ENCODE measurements around the gene CYFIP2.

CYFIP2 gene

DNA sequence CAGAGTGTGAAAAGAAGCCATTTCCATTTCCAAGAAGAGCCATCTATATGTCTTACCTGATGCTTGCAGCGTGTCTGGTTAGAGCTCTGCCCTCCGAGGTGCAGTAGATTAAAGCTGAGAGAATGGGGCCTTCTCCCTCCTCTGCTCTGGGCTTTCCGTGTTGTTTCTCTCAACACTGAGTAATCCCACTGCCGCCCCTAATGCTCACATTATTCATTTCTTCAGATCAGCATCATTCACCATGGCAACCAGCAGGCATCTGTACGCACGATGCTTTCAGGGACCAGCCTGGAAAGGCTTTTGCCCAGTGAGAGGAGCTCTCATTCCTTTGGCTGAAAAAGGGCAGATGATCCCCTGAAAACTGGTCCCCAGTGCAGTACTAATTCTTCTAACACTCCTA lies 79.6 kb downstream of the CYFIP2 start:
- no peak overlapping the region for H3K4me3 Mint-ChIP-seq
- no peaks in the 10 kb centered on the region for H3K27me3 Mint-ChIP-seq
- H3K27ac Mint-ChIP-seq, result peak overlapping the region; percentile 95
- H3K36me3 Mint-ChIP-seq, result peaks cover 24% of the 10 kb centered on the region
- peaks cover 40% of the 10 kb centered on the region for H3K4me1 Mint-ChIP-seq
- H3K9me3 Mint-ChIP-seq, result no peaks in the 10 kb centered on the region

DNA sequence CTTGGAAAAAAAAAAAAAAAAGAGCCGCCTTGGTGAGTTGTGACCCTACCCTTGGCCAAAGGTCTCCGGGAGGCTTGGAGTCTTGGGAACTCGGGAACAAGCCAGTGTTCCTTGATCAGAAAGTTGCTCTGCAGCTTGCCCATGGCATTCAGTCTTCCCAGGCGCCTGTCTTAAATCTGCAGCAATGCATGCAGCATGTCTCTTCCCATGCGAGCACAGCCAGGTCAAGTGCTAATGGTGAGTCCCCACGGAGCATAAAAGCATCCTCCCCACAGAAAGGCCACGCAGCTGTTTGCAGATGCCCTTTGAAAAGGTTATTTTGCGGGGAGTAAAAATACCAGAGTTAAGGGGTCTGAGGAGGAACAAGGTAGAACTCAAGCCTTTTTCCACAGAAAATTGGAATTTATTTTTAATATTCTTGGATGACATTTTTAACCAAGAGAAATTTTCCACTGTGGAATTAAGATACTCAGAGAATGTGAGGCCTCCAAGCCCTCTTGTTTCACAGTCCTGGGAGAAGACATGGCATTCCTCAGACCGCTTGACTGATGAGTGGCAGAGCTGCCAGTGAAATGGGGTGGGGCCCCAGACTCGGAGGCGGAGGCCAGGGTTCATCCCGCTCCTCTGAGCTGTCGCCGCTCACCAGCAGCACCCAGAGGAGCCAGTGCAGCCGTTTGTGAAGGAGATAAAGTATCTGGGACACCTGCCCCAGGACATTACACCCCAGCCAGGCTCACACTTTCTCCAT lies 81.6 kb downstream of the CYFIP2 start:
- peaks cover 55% of the 10 kb centered on the region for H3K4me1 Mint-ChIP-seq
- no peaks in the 10 kb centered on the region for H3K9me3 Mint-ChIP-seq
- peaks cover 31% of the 10 kb centered on the region for H3K36me3 Mint-ChIP-seq
- H3K27ac Mint-ChIP-seq, result no peak overlapping the region
- no peak overlapping the region for H3K4me3 Mint-ChIP-seq
- H3K27me3 Mint-ChIP-seq, result no peaks in the 10 kb centered on the region

DNA sequence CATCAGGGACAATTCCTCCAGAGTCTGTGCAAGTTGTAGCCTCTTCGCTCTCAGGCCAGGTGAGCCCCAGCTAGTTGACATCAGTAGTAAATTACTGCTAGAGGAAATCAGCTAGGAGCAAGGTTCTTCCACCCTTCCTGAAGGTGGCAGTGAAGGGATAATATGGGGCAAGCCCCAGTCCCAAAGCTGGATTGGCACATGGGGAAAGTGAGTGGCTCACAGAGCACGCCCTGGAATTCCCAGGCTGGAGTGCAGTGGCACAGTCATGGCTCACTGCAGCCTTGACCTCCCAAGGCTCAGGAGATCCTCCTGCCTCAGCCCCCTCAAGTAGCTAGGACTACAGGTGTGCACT lies 82.1 kb downstream of the CYFIP2 start:
- no peaks in the 10 kb centered on the region for H3K9me3 Mint-ChIP-seq
- H3K27ac Mint-ChIP-seq, result no peak overlapping the region
- peaks cover 33% of the 10 kb centered on the region for H3K36me3 Mint-ChIP-seq
- H3K4me1 Mint-ChIP-seq, result peaks cover 60% of the 10 kb centered on the region
- no peaks in the 10 kb centered on the region for H3K27me3 Mint-ChIP-seq
- H3K4me3 Mint-ChIP-seq, result no peak overlapping the region

DNA sequence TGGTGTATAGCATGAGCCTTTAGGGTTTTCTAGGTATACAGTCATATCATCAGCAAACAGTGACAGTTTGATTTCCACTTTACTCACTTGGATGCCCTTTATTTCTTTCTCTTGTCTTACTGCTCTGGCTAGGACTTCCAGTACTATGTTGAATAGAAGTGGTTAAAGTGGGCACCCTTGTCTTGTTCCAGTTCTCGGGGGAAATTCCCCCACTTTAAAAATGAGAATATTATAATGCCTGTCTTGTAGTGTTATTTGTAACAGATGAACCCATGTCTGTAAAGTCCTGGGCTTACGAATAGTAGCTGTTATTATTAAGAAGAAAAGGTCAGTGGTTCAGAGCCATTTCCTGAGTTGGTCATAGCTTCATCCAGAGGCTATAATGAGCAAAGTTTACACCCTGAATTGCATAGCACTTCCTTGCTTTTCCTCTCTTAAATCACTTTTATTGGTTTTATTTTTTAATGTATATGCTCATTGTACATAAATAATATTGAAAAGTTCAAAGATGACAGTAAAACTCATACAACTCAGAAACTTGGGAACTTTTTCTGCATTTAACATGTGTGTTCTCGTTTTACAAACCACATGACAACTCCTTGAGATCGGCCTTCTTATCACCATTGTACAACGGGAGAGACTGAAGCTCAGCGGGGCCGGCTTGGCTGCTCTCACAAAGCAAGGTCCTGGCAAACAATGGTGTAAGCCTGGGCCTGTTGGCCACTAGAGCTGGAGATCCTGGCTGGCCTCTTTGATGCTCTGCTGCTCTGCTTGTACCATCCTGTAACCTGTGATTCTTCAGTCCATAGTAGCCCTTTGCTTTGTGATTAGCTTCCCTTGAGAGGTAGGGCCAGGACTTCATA lies 85.2 kb downstream of the CYFIP2 start:
- Mint-ChIP-seq H3K36me3 (peaks cover 25% of the 10 kb centered on the region), H3K4me3 (peak overlapping the region; percentile 11), H3K9me3 (no peaks in the 10 kb centered on the region), H3K4me1 (peaks cover 58% of the 10 kb centered on the region), H3K27ac (peak overlapping the region; percentile 76), H3K27me3 (no peaks in the 10 kb centered on the region)

DNA sequence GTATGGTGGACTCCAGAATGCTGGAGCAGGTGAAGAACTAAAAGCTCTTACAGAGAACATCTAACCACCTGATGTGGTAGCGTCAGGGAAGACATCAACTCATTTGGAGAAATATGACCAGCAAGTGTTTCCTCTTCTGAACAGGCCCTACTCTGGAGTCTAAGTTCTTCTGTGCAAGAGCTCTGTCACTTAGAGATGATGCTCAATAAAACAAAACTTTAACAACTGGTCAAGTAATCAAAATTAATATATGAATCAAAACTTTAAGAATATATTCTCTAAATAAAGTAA lies 85.8 kb downstream of the CYFIP2 start:
- peaks cover 56% of the 10 kb centered on the region for H3K4me1 Mint-ChIP-seq
- H3K36me3 Mint-ChIP-seq, result peaks cover 22% of the 10 kb centered on the region
- no peaks in the 10 kb centered on the region for H3K27me3 Mint-ChIP-seq
- H3K9me3 Mint-ChIP-seq, result no peaks in the 10 kb centered on the region
- peak overlapping the region; percentile 76 for H3K27ac Mint-ChIP-seq
- no peak overlapping the region for H3K4me3 Mint-ChIP-seq

DNA sequence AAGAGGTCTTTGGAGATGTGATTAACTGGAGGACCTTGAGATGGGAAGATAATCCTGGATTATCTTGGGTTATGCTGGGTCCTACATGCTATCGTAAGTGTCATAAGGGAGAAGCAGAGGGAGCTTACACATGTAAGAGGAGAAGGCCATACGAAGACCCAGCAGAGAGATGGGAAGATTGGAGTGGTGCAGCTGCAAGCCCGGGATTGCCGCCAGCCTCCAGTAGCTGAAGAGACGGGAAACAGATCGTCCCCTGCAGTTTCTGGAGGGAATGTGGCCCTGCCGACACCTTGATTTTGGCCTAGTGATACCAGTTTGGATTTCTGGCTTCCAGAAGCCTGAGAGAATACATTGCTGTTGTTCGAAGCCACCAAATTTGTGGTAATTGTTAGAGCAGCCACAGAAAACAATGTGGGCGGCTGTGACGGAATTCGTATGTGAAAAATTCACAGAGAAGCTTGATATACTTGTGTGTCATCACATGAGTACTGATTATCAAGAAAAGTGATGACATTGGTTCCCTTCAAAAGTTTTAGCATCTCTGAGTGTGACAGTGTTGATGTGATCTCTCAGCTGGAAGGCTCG lies 86.9 kb downstream of the CYFIP2 start:
- Mint-ChIP-seq H3K36me3 (peaks cover 20% of the 10 kb centered on the region), H3K27ac (peak overlapping the region; percentile 90), H3K4me3 (no peak overlapping the region), H3K4me1 (peaks cover 56% of the 10 kb centered on the region), H3K9me3 (no peaks in the 10 kb centered on the region), H3K27me3 (no peaks in the 10 kb centered on the region)

DNA sequence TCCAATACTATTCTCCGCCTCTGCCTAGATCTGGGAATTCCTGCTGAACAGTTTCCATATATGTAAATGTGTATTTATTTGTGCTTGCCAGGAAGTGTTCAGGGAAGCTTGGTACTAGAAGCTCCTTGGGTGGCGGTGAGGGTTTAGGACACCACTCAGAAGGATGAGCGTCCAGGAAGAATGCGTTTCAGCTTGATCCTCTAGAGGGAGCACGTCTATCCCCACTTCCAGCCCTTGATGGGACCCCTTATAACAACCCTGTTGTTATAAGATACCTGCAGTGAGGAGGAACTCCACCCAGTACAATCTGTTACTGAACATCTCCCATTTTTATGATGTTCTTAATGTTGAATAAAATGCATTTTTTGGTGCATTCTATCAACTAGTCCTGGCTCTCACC lies 88.9 kb downstream of the CYFIP2 start:
- Mint-ChIP-seq H3K4me1 (peaks cover 49% of the 10 kb centered on the region), H3K36me3 (peaks cover 21% of the 10 kb centered on the region), H3K9me3 (no peaks in the 10 kb centered on the region), H3K27me3 (no peaks in the 10 kb centered on the region), H3K27ac (peak overlapping the region; percentile 68), H3K4me3 (no peak overlapping the region)

DNA sequence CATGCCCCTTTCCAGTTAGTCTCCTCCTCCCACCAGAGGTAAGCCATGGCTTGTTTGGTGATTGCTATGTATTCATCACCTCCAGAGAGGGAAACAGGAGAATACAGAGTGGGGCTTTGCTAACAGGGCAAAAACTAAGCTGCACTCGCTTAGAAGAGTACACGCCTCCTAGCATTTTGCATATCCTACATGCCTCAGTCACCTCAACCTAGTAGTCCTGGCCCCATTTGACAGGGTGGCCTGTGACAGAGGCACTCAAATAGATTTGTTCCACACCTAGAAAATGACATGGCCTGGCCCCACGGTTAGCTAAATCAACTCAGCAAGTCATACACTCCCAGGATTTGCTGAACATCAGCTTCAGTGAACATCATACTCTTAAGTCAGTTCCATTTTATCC lies 90.7 kb downstream of the CYFIP2 start:
- Mint-ChIP-seq H3K27me3 (no peaks in the 10 kb centered on the region), H3K36me3 (peaks cover 20% of the 10 kb centered on the region), H3K4me3 (no peak overlapping the region), H3K9me3 (no peaks in the 10 kb centered on the region), H3K27ac (peak overlapping the region; percentile 81), H3K4me1 (peaks cover 35% of the 10 kb centered on the region)

DNA sequence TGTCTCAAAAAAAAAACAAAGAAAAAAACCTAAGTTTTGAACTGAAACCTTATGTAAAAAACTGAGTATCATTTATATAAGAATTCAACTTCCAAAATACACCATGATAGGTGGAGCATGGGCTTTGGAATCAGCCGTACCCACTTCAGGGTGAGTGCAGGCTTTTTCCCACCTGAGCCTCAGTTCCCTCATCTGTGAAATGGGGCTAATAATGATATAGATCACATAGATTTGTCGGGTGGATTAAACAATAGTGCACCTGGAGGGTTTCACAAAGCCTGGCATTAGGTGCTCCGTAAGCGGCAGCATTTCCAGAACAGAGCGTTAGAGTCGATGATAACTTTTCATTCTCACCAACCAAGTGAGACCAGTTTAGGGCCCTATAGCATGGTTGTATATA lies 91.9 kb downstream of the CYFIP2 start:
- peaks cover 32% of the 10 kb centered on the region for H3K4me1 Mint-ChIP-seq

DNA sequence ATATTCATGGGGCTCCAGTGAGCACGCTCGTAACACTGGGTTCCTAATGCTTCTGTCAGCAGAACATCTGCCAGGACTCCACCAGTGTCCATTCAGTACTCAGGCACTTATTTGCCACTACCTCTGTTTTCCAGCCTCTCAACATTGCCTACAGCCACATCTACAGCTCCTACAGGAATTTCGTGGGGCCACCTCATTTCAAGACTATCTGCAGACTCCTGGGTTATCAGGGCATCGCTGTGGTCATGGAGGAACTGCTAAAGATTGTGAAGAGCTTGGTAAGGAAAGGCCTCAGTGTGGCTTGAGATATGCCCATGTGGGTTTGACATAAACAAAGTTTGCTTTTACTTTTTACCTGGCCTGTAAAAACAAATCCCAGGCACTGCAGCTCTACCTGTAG lies 92.9 kb downstream of the CYFIP2 start:
- Mint-ChIP-seq H3K27me3 (no peaks in the 10 kb centered on the region), H3K4me3 (no peak overlapping the region), H3K27ac (peak overlapping the region; percentile 79), H3K4me1 (peaks cover 23% of the 10 kb centered on the region), H3K36me3 (peaks cover 18% of the 10 kb centered on the region), H3K9me3 (no peaks in the 10 kb centered on the region)

More for the DNA sequence above, 91.9 kb downstream of the CYFIP2 start:
- Mint-ChIP-seq H3K36me3 (peaks cover 17% of the 10 kb centered on the region), H3K4me3 (no peak overlapping the region), H3K9me3 (no peaks in the 10 kb centered on the region), H3K27me3 (no peaks in the 10 kb centered on the region), H3K27ac (peak overlapping the region; percentile 35)

DNA sequence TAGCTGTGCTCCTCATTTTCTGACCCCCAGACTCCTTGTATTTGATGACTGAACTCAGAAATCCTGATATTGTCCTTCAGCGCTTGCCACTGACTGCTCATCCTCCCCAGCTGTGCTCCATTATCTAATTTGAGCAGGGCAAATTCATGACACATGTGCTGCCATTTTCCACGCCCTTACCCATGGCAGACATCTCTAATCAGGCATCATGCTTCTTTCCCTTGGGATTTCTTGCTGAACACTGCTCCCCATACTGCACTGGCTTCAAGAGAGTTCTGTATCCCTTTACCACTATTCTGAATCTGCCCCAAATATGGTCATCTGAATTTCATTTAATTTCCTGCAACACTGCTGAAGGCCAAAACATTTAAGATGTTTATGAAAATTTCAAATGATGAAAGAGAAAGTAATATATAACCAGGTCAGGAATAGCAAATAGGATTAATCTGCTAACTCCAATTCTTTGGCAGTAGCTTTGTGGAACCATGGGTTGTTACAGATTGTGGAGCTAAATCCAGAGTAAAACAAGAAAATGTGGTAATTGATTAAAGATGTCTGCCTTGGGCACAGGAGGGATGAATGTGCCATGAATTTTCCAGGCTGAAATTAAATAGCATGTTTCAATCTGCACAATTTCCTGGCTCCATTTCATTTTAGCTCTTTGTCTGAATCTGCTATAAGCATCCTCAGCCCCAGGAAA lies 93.6 kb downstream of the CYFIP2 start:
- no peak overlapping the region for H3K4me3 Mint-ChIP-seq
- H3K27me3 Mint-ChIP-seq, result no peaks in the 10 kb centered on the region
- H3K36me3 Mint-ChIP-seq, result peaks cover 20% of the 10 kb centered on the region
- peaks cover 19% of the 10 kb centered on the region for H3K4me1 Mint-ChIP-seq
- H3K9me3 Mint-ChIP-seq, result no peaks in the 10 kb centered on the region
- peak overlapping the region; percentile 71 for H3K27ac Mint-ChIP-seq

DNA sequence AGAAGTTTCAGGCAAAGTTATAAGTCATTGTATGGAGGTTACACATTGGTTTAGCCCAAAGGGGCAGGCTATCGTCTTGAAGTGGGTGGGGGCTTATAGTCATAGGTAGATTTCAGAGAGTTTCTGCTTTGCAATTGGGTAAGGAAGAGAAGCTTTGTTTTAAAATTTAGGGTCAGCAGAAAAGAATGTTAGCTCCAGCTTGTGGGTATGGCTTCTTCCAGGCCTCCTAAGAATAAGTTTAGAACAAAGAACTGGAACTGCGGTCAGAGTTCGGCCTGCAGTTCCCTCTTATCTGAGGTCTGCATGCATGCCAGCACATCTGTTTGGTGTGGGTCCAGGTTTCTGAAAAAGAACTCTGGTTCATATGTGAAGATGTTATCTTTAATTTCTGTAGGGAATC lies 96.1 kb downstream of the CYFIP2 start:
- peaks cover 8% of the 10 kb centered on the region for H3K4me1 Mint-ChIP-seq
- peaks cover 21% of the 10 kb centered on the region for H3K36me3 Mint-ChIP-seq
- no peak overlapping the region for H3K4me3 Mint-ChIP-seq
- H3K9me3 Mint-ChIP-seq, result no peaks in the 10 kb centered on the region
- H3K27me3 Mint-ChIP-seq, result no peaks in the 10 kb centered on the region
- H3K27ac Mint-ChIP-seq, result peak overlapping the region; percentile 90

DNA sequence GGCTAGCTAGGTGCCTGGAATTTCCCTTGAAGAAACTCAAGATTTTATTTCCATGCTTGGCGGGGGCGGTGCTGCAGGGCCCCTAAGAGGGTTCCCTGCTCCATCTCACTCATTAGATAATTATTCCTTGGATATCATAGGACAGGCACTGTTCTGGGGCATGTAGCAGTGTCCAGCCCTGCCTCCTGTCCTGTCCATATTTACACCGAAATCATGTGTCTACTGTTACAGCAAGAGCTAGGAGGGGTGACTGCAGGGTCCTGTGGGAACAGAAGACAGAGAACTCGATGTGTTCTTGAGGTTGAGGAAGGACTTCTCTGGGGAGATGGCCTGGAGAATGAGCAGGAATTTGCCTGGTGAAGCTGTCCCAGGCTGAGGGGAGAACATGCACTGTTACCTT lies 96.6 kb downstream of the CYFIP2 start:
- Mint-ChIP-seq H3K4me1 (peaks cover 8% of the 10 kb centered on the region), H3K4me3 (no peak overlapping the region), H3K27me3 (no peaks in the 10 kb centered on the region), H3K36me3 (peaks cover 21% of the 10 kb centered on the region), H3K27ac (peak overlapping the region; percentile 90), H3K9me3 (no peaks in the 10 kb centered on the region)

DNA sequence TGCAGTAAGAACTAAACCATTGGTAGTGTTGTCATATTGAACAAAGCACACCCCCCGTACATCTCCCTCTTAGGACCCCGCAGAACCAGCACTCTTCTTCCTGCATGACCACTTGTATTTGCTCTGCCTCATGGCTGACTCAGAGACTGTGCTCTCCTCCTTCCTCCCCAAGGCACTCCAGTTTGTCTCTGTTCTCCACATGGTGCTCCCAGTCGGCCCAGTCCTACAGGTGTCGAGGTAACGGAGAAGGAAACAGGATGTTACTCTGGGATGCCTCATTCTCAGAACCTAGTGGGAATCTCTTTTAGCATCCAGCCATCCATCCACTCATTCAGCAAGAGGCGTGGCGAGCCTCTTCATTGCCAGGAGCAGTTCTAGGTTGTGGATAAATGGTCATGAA lies 97.1 kb downstream of the CYFIP2 start:
- H3K36me3 Mint-ChIP-seq, result peaks cover 21% of the 10 kb centered on the region
- H3K4me1 Mint-ChIP-seq, result peaks cover 8% of the 10 kb centered on the region
- H3K4me3 Mint-ChIP-seq, result no peak overlapping the region
- H3K27me3 Mint-ChIP-seq, result no peaks in the 10 kb centered on the region
- no peaks in the 10 kb centered on the region for H3K9me3 Mint-ChIP-seq
- peak overlapping the region; percentile 86 for H3K27ac Mint-ChIP-seq

DNA sequence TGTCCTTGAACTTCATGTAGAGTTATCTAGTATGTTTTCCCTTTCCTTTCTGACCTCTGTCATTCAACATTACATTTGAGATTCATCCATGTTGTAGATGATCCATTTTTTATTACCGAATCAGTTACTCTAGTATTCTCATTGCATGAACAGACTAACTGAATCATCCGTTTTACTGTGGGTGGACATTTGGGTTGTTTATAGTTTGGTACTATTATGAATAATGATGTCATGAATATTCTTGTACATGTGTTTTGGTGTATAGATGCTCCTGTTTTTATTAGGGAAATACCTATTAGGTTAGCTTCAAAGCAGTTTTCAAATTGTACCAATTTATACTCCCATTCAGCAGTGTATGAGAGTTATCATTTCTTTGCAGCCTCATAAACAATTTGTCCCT lies 99.8 kb downstream of the CYFIP2 start:
- no peak overlapping the region for H3K4me3 Mint-ChIP-seq
- H3K4me1 Mint-ChIP-seq, result peaks cover 4% of the 10 kb centered on the region
- peak overlapping the region; percentile 0 for H3K27ac Mint-ChIP-seq
- H3K9me3 Mint-ChIP-seq, result no peaks in the 10 kb centered on the region
- H3K36me3 Mint-ChIP-seq, result peaks cover 20% of the 10 kb centered on the region
- no peaks in the 10 kb centered on the region for H3K27me3 Mint-ChIP-seq
